Kidney (tissue), 14 donors: ENCODE data around the gene UBE2D2. TPM values are rescaled to one million over a fixed set of nuclear protein-coding genes. Genes with fewer than 3 reads are reported as not detected.
"Not testable (repeated sequence)": the region's sequence is repeated elsewhere in the genome, so short reads cannot be mapped to it uniquely, and the experiment has no call there.

Experiments
- DNase-seq, 5 donors: peaks; one replicate each; pipeline ENCODE4 v3.0.0-alpha.2; 2013 to 2020
- FAIRE-seq: peaks from 2 replicates; lab custom pipeline; 2012; peaks lifted over from hg19 to GRCh38; lab: Jason Lieb, UNC
- H3K27ac ChIP-seq, 2 donors: one replicate each; pipeline ENCODE4 v1.7.0; 2013; ENCODE audit warnings: low read depth in 2 of 2, low read length in 2 of 2, inconsistent platforms in 1 of 2
- H3K27me3 ChIP-seq: one replicate; pipeline ENCODE4 v1.7.1; 2013; ENCODE audit warnings: low read length, inconsistent platforms; ENCODE audit not compliant: control insufficient read depth, insufficient read depth
- H3K36me3 ChIP-seq, 3 donors: one replicate each; pipeline versions ENCODE4 v1.7.0 to v1.7.1; 2013; ENCODE audit warnings: low read length in 3 of 3, control low read depth in 1 of 3, inconsistent platforms in 1 of 3; ENCODE audit not compliant: insufficient read depth in 3 of 3, control insufficient read depth in 2 of 3
- H3K4me1 ChIP-seq, 3 donors: one replicate each; pipeline versions ENCODE4 v1.7.0 to v1.7.1; 2013; ENCODE audit warnings: low read length in 3 of 3, inconsistent platforms in 1 of 3, low read depth in 1 of 3; ENCODE audit not compliant: control insufficient read depth in 2 of 3, insufficient read depth in 2 of 3
- H3K4me3 ChIP-seq, 3 donors: one replicate each; pipeline versions ENCODE4 v1.7.0 to v1.8.1; 2013; ENCODE audit warnings: low read length in 3 of 3, control low read depth in 1 of 3, inconsistent platforms in 1 of 3
- H3K9ac ChIP-seq, 3 donors: one replicate each; pipeline versions ENCODE4 v1.7.0 to v1.7.1; 2013; ENCODE audit warnings: low read length in 3 of 3, control low read depth in 1 of 3, inconsistent platforms in 1 of 3
- H3K9me3 ChIP-seq, 3 donors: one replicate each; pipeline versions ENCODE4 v1.7.0 to v1.7.1; 2013; ENCODE audit warnings: low read length in 3 of 3, control low read depth in 1 of 3, inconsistent platforms in 1 of 3; ENCODE audit not compliant: control insufficient read depth in 2 of 3, insufficient read depth in 1 of 3
- CTCF ChIP-seq: IDR thresholded peaks from 3 replicates; pipeline ENCODE4 v1.5.1; 2012; ENCODE audit warnings: mild to moderate bottlenecking, moderate library complexity, borderline replicate concordance; ENCODE audit not compliant: insufficient read depth; ENCODE audit errors: extremely low read depth
- intact Hi-C: fragments of 100-400 bp; cut with DNase I; formaldehyde crosslinking; loops from one replicate; pipeline ENCODE4 v1.11.1; 2022
- polyA plus RNA-seq: library from polyadenylated mRNA; stranded (reverse); fragments of 350-450 nt; fragmentation: Illumina TruSeq; extraction: RNeasy Lipid Tissue Mini Kit (QIAGEN cat#74804); gene quantifications from one replicate; pipeline ENCODE4 v1.2.3, GENCODE V29; 2014; ENCODE audit warnings: low read depth, low replicate concordance; ENCODE audit not compliant: insufficient read depth
- total RNA-seq: library from RNA; stranded (reverse); fragmentation: NEBNext Ultra II Directional; extraction: Animal tissue kit (Norgen Biotek cat#: 25700); gene quantifications from one replicate; pipeline ENCODE4 v1.2.1, GENCODE V29; 2021
- donor health status: control.
- donor health status: control.
- donor health status: control.
- donor health status: control.
- donor health status: control.
- donor health status: DM: yes; HTN: yes; CAD: no.
- donor health status: Normal renal cell carcinoma (clear cell type).

UBE2D2 gene
- total and polyA plus RNA-seq, 2 donors from 2014 or later, result 118 to 131 TPM

DNA sequence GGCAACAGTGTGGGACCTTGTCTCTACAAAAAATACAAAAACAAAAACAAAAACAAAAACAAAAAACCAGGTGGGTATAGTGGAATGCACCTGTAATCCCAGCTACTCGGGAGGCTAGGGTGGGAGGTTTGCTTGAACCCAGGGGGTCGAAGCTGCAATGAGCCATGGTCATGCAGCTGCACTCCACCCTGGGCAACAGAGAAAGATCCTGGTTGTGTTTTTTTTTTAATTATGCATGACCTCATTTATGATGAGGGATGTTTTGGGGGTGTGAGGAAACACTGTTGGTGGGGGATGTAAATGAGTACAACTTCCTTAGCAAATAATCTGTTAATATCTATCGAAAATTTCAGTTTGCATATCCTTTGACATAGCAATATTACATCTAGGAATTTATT lies 29.4 kb upstream of the UBE2D2 start:
- intact Hi-C loops, result no loop called here
- no peak overlapping the region for H3K4me3 ChIP-seq
- H3K36me3 ChIP-seq, result no peaks in the 10 kb centered on the region
- no peak for TF ChIP-seq CTCF
- DNase-seq (no peak), FAIRE-seq (no peak)
- H3K27me3 ChIP-seq, result no peaks in the 10 kb centered on the region
- H3K27ac ChIP-seq, result no peak overlapping the region
- H3K9ac ChIP-seq, result no peak overlapping the region
- H3K9me3 ChIP-seq, result no peaks in the 10 kb centered on the region
- H3K4me1 ChIP-seq, result no peaks in the 10 kb centered on the region

DNA sequence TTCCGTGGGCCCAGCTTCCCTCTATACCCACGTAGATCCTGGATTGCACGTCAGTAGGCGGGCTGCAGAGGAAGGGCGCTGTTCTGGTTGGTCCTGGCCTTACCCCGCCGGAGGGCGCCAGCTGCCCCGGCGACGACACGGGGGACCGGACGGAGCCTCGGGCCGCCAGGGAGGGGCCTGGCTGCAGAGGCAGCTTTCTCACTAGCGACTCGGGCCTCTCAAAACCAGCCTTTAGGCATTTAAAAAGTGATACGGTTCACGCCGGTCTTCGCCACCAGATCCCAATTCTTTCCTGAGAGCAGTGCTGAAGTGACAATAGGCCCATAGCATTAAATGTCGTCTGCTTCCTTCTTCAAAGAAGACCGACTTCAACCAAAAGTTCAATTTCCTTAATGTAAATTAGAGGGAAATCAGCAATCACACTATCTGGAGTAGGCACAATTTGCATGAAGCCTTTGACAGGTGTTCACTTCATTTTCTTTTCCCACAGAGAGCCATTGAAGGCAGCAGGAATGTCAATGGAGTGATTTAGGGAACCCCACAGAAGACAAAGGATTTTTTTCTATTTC lies 17.6 kb upstream of the UBE2D2 start:
- FAIRE-seq (no peak), DNase-seq (peak in 4 of 5 donors; percentile 43 to 86 (median 60))
- Histone ChIP-seq H3K4me3 (peak overlapping the region; percentile 17 to 59 (median 38)), H3K4me1 (no peaks in the 10 kb centered on the region), H3K27me3 (no peaks in the 10 kb centered on the region), H3K36me3 (no peaks in the 10 kb centered on the region), H3K9ac (peak overlapping the region in 2 of 3 donors; percentile 4 to 58), H3K9me3 (no peaks in the 10 kb centered on the region), H3K27ac (peak overlapping the region in 1 of 2 donors; percentile 48)
- TF ChIP-seq CTCF, result peak; percentile 17
- intact Hi-C loops, result no loop called here

DNA sequence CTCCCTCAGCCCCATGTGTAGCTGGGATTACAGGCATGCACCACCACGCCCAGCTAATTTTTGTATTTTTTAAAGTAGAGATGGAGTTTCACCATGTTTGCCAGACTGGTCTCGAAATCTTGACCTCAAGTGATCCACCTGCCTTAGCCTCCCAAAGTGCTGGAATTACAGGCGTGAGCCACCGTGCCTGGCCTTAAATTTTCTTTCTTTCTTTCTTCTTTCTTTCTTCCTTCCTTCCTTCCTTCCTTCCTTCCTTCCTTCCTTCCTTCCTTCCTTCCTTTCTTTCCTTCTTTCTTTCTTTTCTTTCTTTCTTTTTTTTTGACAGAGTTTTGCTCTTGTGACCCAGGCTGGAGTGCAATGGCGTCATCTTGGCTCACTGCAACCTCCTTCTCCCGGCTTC lies 14.5 kb upstream of the UBE2D2 start:
- H3K27me3 ChIP-seq, intact Hi-C loops, DNase-seq, H3K4me3 ChIP-seq, H3K4me1 ChIP-seq, H3K27ac ChIP-seq, FAIRE-seq, H3K36me3 ChIP-seq, H3K9me3 ChIP-seq, H3K9ac ChIP-seq: not testable (repeated sequence)

DNA sequence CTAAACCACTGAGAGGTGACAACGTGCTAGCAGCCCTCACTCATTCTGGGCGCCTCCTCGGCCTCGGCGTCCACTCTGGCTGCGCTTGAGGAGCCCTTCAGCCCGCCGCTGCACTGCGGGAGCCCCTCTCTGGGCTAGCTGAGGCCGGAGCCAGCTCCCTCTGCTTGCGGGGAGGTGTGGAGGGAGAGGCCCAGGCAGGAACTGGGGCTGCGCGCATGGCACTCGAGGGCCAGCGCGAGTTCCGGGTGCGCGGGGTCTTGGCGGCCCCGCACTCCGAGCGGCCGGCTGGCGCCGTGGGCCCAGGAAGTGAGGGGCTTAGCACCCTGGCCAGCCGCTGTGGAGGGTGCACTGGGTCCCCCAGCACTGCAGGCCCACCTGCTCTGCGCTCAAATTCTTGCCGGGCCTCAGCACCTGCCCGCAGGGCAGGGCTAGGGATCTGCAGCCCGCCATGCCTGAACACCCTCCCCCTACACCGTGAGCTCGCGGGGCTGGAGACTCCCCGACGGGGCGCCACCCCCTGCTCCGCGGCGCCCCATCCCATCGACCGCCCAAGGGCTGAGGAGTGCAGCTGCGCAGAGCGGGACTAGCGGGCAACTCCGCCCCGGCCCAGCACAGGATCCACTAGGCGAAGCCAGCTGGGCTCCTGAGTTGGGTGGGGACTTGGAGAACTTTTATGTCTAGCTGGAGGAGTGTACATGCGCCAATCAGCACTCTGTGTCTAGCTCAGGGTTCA lies 11.8 kb upstream of the UBE2D2 start:
- Histone ChIP-seq H3K27ac (no peak overlapping the region), H3K4me3 (no peak overlapping the region), H3K4me1 (no peaks in the 10 kb centered on the region), H3K27me3 (no peaks in the 10 kb centered on the region), H3K9ac (no peak overlapping the region), H3K9me3 (no peaks in the 10 kb centered on the region), H3K36me3 (no peaks in the 10 kb centered on the region)
- TF ChIP-seq CTCF, result no peak
- FAIRE-seq (no peak), DNase-seq (no peak)
- intact Hi-C loops, result no loop called here

DNA sequence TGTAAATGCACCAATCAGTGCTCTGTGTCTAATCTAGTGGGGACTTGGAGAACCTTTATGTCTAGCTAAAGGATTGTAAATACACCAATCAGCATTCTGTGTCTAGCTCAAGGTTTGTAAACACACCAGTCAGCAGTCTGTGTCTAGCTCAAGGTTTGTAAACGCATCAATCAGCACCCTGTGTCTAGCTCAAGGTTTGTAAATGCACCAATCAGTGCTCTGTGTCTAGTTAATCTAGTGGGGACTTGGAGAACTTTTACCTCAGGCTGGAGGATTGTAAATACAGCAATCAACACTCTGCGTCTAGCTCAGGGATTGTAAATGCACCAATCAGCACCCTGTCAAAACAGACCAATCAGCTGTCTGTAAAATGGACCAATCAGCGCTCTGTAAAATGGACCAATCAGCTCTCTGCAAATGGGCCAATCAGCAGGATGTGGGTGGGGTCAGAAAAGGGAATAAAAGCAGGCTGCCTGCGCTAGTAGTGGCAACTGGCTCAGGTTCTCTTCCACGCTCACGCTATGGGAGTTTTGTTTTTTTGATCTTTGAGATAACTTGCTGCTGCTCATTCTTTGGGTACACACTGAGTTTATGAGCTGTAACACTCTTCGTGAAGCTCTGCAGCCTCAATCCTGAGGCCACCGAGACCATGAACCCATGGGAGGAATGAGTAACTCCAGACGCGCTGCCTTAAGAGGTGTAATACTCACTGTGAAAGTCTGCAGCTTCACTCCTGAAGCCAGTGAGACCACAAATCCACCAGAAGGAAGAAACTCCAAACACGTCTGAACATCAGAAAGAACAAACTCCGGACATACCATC lies 10.9 kb upstream of the UBE2D2 start:
- FAIRE-seq, H3K4me3 ChIP-seq, H3K27ac ChIP-seq, H3K4me1 ChIP-seq, intact Hi-C loops, H3K9me3 ChIP-seq, H3K36me3 ChIP-seq, H3K27me3 ChIP-seq, H3K9ac ChIP-seq: not testable (repeated sequence)
- DNase-seq, result peak in 1 of 5 donors; percentile 16
